D721Med (cell line): ENCODE results near the gene UGT1A8.

Experiments used
- DNase-seq: peaks from one replicate; pipeline ENCODE4 v3.0.0; 2011; ENCODE audit warnings: low spot score; ENCODE audit not compliant: insufficient read length
- FAIRE-seq: peaks from 2 replicates; lab custom pipeline; 2011; peaks lifted over from hg19 to GRCh38; lab: Jason Lieb, UNC
- CTCF ChIP-seq: IDR thresholded peaks from 2 replicates; pipeline ENCODE4 v1.5.1; 2012; ENCODE audit warnings: mild to moderate bottlenecking, control low read depth; ENCODE audit not compliant: insufficient read depth; ENCODE audit errors: missing control alignments

Gene UGT1A8

GRCh38 chr2:233810385-233810784 lies 193.0 kb downstream of the UGT1A8 start:
- no peak for TF ChIP-seq CTCF
- DNase-seq: no peak
- FAIRE-seq: no peak

GRCh38 chr2:233811087-233811486 lies 193.7 kb downstream of the UGT1A8 start:
- DNase-seq (no peak), FAIRE-seq (no peak)
- no peak for TF ChIP-seq CTCF

- no peak for FAIRE-seq
- no peak for DNase-seq
- TF ChIP-seq CTCF: no peak
These were observed 194.3 kb downstream of the UGT1A8 start for GRCh38 chr2:233811732-233812131.

DNA sequence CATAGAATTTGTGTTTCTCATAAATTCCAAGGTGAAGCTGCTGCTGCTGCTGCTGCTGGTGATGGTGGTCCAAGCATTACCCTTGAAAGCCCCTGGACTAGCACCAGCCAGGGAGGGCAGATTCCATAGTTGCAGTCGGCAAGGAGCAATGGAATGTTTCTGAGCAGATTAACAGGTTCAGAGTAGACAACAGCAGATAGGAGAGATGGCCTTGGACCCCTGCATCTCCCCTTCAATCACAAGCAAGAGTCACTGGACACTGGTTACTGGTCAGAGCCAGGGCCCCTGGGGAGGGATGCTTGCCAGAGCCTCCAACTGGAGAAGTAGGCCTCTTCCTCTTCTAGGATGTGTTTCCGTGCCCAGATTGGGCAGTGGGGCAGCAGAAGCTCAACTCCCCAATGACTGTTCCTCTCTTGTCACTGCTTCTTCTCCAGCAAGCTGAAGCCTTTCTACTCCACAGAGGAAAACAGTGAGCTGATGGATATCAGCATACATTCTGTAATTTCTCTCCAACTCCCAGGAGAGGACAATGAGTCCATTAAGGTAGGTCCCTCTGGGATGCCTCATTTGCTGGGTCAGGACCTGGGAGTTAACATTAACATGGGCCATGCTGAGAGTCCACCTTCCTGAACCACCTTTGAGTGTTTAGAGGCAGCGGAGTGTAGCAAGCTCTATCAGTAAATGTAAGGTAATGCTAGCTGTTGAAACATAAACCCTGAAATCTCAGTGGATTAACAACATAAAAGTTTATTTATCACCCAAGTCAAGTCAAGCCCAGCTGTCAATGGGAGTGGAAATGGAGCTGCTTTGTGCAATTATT lies 196.0 kb downstream of the UGT1A8 start:
- TF ChIP-seq CTCF: no peak
- FAIRE-seq (no peak), DNase-seq (no peak)

DNA sequence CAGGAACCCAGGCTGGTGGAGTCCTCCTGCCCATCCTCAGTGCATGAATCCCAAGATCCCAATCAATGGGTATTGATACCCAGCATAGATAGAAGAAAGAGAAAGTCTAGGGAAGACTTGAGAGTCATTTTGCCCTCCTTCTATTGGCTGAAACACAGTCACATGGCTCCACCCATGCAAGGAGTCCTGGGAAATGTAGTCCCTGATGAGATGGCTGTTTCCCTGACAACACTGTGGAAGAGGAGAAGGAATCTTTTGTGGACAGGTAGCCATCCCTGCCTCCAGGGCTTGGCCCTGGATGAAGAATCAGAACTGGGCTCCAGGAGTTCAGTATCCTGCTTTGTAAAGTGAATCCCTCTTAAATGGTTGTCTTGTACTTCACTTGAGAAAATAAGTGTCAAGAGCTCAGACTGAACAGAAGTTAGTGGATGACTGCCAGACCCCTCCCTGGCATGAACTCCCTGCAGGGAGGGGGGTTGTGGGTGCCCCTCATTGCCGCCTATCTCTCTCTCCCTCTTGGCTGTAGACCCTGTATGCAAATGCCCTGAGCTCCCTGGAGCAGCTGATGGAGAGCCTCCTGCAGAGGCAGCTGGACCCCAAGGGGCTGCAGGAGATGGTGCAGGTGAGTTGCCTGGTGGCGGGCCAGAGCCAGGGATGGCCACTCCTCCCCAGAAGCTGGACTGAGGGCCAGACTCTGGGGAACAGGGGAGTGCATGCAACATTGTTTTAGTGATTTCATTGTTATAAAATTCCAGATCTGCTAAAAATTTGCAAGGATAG lies 196.8 kb downstream of the UGT1A8 start:
- TF ChIP-seq CTCF: no peak
- DNase-seq (no peak), FAIRE-seq (no peak)

DNA sequence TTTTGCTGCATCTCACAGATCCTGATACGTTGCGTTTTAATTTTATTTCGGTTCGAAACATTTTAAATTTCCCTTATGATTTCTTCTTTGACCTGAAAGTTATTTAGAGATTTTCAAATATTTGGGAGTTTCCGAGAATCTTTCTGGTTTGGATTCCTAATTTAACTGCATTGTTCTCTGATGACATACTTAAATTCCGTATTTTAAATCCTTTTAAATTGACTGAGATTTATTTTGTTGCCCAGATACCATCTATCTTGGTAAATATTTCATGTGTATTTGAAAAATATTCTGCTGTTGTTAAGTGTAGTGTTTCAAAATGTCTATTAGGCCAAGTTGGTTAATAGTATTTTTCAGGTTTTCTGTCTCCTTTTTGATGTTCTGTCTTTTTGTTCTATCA lies 198.4 kb downstream of the UGT1A8 start:
- no peak for TF ChIP-seq CTCF
- DNase-seq (no peak), FAIRE-seq (no peak)

DNA sequence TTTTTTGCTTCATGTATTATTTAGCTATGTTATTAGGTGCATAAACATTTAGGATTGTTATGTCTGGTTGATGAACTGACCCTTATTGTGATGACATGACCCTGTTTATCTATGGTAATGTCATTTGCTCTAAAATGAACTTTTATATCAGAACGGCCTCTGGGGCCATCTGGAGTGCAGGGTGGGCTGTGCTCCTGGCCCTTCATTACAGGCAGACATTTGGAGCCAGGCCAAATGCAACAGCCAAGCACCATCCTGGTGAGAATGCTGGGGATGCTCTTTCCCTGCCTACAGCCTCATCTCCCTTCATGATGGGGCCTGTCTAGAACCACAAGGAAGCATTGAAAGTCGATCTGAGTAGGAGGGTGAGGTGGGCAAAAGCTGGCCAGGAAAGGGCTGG lies 198.9 kb downstream of the UGT1A8 start:
- no peak for FAIRE-seq
- DNase-seq: no peak
- no peak for TF ChIP-seq CTCF
